GM12892 (cell line): Measurements from ENCODE around the gene DNER.
"Not testable (repeated sequence)": the region's sequence is repeated elsewhere in the genome, so short reads cannot be mapped to it uniquely, and the experiment has no call there.

Source experiments
- DNase-seq: peaks from one replicate; pipeline ENCODE4 v3.0.0; 2011; ENCODE audit not compliant: insufficient read length
- FAIRE-seq: peaks from 2 replicates; lab custom pipeline; 2011; peaks lifted over from hg19 to GRCh38; lab: Jason Lieb, UNC
- POLR2A ChIP-seq: IDR thresholded peaks from 2 replicates; pipeline ENCODE4 v1.6.1; 2011; ENCODE audit warnings: low read depth, low read length, control low read depth
- POLR2AphosphoS5 ChIP-seq: IDR thresholded peaks from 2 replicates; pipeline ENCODE4 v1.6.1; 2011; ENCODE audit warnings: low read depth, low read length, control low read depth
- TAF1 ChIP-seq: IDR thresholded peaks from 2 replicates; pipeline ENCODE4 v1.6.1; 2011; ENCODE audit warnings: low read depth, mild to moderate bottlenecking, control low read depth, low read length, borderline replicate concordance

Gene DNER

GRCh38 chr2:229530434-229530833, 183.9 kb downstream of the DNER start:
- DNase-seq (no peak), FAIRE-seq (no peak)
- TF ChIP-seq TAF1 (no peak), POLR2A (no peak), POLR2AphosphoS5 (no peak)

DNA sequence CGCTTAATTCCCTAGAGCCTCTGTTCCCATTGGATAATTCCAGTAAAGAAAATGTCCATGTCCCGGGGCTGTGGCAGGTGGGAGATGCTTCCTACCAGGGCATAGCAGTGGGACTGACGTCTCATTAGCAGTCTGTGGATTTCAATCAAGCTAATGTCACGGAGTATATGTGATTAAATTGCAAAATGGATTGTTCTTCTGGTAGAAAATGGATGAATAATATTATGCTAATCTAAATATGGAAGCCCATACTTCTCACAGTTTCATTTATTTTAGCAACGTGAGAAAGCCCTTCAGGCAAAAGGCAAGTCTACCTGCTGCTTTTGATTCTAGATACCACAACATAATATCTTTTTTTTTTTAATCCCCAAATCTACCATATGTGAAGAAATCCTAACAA, 185.5 kb downstream of the DNER start:
- TF ChIP-seq POLR2AphosphoS5 (no peak), POLR2A (no peak), TAF1 (no peak)
- DNase-seq (no peak), FAIRE-seq (no peak)

DNA sequence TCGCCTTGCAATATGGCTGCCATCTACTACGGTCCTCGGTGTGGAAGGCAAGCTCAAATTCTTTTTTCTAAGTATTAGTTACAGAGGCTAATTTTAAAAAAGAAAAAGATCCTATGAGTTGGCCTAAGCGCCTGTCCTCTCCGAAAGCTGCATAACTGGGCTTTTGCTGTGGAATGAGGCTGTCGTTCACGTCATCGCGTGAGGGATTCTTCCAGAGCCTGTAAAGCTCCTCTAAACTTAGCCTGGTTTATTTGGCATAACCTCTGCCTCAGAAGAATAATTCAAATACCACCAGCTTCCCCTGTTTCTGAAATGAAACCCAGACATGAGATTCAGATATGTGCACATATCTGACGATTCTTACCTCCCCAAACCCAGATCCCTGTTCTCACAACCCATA, 187.4 kb downstream of the DNER start:
- no peak for FAIRE-seq
- no peak for DNase-seq
- TF ChIP-seq POLR2A (no peak), TAF1 (no peak), POLR2AphosphoS5 (no peak)

DNA sequence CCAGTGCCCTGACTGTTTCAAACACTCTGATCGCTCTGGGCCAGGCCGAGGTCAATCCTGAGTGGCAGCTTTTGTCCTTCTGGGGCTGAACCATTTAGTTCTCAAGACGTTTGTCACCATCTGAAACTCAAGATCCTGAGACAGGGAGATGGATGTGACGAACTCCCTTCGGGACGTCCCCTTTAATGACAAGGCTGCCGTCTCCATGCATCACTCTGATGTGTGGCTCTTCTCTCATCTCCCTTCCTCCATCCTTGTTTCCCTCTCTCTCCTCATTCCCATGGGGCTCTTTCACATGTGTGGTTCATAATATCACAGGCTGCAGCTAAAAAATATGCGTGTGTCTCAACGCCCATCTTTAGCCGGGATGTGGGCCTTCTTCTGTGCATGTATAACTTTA, 189.6 kb downstream of the DNER start:
- no peak for FAIRE-seq
- DNase-seq = no peak
- no peak for TF ChIP-seq POLR2AphosphoS5
- TF ChIP-seq TAF1 = no peak
- no peak for TF ChIP-seq POLR2A

- DNase-seq = no peak
- TF ChIP-seq POLR2AphosphoS5 = no peak
- no peak for TF ChIP-seq POLR2A
- no peak for TF ChIP-seq TAF1
- no peak for FAIRE-seq
Observed at GRCh38 chr2:229523663-229524062, 190.7 kb downstream of the DNER start.

DNA sequence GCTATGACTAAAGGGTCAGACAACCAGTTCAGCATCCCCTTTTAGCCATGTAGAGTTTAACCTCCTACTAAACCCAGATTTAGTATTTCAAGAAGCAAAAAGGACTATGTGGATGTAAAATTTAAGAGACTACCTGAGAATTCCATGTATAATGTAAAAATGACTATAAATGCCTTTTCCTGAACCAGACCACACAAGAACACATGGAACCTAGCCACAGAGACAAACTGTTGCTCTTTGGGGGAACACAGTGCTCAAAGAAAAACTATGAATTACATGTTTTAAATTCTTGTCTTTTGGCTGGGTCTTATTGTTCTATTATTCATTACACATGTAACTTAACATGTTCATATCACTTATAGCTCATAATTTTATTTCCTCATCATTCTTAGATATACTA, 192.8 kb downstream of the DNER start:
- FAIRE-seq (no peak), DNase-seq (no peak)
- TF ChIP-seq POLR2A (no peak), POLR2AphosphoS5 (no peak), TAF1 (no peak)

DNA sequence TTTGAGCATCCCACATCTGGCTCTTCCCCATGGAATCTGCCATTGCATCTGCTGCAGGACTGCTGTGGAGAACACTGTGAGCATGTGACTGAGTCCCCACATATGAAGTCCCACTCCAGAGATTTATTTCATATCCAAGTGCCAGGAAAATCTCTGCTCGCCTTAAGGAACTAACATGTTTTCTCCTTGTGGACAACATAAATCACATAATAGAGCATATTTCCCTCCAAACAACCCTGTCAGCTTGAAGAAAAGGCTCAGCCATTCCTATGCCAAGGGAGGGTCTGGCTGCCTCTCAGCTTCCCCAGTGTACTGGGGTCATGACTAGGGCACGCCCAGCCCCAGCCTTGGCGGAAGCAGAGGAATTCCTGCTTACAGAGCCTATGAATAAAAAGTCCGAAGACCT, 193.7 kb downstream of the DNER start:
- no peak for FAIRE-seq
- TF ChIP-seq TAF1 (no peak), POLR2AphosphoS5 (no peak)

DNA sequence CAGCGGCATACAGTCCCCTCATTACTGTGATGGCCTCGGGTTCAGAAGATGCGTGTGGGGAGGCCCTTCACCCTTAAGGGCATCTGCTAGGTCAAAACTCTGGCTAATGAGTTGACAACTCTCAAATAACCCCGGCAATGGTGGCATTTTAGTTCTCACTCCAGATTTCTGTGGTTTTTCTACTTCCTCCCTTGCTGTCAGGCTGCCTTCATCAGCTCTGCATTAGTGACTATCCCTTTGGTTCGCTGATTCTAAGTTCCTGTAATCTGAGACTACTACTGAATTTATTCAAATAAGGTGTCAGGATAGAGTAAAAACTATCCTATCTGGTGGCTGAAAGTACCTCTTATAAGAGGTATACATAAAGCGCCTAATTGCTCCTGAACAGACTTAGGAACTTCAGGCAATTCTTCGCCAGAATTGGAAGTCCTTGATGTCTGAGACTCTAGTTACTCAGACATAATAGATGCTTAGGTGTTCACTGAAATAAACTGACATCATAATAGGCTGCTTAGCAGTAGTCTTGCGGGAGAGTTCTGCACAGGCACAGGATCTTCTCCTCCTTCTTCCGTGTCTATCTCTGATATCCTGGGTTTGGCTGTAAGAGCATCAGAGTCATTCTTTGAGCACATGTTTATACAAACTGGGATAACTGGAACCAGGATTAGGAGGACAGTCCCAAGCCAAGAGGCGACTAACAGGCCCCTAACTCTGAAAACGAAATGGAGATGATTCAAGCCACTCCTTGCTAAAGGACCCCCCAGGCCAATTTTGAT, 194.5 kb downstream of the DNER start:
- no peak for DNase-seq
- TF ChIP-seq TAF1 (no peak), POLR2A (no peak), POLR2AphosphoS5 (no peak)
- FAIRE-seq = no peak

More for the DNA sequence above, 193.7 kb downstream of the DNER start:
- no peak for DNase-seq

GRCh38 chr2:229514273-229514895, 200.0 kb downstream of the DNER start:
- FAIRE-seq (no peak), DNase-seq (no peak)
- TF ChIP-seq POLR2AphosphoS5 = no peak
- TF ChIP-seq TAF1 = no peak
- no peak for TF ChIP-seq POLR2A

- FAIRE-seq = no peak
- no peak for TF ChIP-seq POLR2A
- no peak for TF ChIP-seq TAF1
- no peak for TF ChIP-seq POLR2AphosphoS5
- DNase-seq = no peak
Observed at GRCh38 chr2:229511524-229511923, 202.8 kb downstream of the DNER start.

- DNase-seq, FAIRE-seq: not testable (repeated sequence)
Observed at GRCh38 chr2:229506699-229507098, 207.7 kb downstream of the DNER start.

DNA sequence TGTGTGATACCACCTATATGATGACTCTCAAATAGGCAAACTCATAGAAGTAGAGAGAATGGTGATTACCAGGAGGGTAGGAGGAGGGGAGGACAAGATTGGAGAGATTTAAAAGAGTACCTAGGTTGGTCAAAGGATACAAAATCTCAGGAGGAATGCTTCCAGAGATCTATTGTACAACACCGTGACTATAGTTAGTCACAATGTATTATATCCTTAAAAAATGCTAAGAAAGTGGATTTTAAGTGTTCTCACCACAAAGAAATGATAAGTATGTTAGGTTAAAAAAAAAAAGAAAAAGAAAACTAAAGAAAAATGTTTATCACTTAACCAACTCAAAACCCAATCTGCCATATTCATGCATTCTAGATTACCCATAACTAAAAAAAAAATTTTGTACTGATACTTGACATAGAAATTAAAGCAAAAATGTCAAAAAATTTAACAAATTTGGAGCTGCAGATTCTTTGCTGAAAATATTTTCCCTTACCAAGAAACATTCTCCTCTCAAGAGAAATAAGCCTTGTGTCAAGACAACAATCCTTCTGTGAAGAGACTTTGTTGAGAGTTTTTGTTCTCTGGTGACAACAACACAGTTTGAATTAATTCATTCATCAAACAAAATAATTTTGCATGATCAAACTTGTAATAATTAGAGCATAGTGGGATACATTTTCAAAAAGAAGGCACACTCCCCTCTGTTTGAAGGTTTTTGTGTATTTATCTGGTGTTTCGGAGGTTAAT, 213.1 kb downstream of the DNER start:
- DNase-seq (no peak), FAIRE-seq (no peak)
- TF ChIP-seq POLR2AphosphoS5 = no peak
- no peak for TF ChIP-seq TAF1
- no peak for TF ChIP-seq POLR2A
